Astrocyte (in vitro differentiated cells and primary cell): ENCODE results near the gene KCTD11.

Experiments
- EZH2 ChIP-seq: IDR thresholded peaks from 2 replicates; pipeline ENCODE4 v1.6.1; 2012; ENCODE audit warnings: mild to moderate bottlenecking, low read length, inconsistent platforms; ENCODE audit not compliant: insufficient read depth
- TF ChIP-seq, protein P1 (sequence below): IDR thresholded peaks from 2 replicates; pipeline ENCODE4 v1.5.1; 2011; ENCODE audit warnings: low read depth, mild to moderate bottlenecking, inconsistent platforms, low read length, moderate library complexity; ENCODE audit not compliant: insufficient read depth

DNA sequence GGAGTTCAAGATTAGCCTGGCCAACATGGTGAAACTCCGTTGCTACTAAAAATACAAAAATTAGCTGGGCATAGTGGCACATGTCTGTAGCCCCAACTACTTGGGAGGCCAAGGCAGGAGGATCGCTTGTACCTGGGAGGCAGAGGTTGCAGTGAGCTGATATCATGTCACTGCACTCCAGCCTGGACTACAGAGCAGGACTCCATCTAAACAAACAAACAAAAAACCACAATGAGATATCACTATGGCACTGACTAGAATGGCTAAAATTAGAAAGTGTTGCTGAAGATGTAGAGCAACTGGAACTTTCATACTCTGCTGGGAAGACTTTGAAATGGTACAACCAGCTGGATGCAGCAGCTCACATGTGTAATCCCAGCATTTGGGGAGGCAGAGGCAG, 22.4 kb downstream of the KCTD11 start:
- TF ChIP-seq, protein P1, sequence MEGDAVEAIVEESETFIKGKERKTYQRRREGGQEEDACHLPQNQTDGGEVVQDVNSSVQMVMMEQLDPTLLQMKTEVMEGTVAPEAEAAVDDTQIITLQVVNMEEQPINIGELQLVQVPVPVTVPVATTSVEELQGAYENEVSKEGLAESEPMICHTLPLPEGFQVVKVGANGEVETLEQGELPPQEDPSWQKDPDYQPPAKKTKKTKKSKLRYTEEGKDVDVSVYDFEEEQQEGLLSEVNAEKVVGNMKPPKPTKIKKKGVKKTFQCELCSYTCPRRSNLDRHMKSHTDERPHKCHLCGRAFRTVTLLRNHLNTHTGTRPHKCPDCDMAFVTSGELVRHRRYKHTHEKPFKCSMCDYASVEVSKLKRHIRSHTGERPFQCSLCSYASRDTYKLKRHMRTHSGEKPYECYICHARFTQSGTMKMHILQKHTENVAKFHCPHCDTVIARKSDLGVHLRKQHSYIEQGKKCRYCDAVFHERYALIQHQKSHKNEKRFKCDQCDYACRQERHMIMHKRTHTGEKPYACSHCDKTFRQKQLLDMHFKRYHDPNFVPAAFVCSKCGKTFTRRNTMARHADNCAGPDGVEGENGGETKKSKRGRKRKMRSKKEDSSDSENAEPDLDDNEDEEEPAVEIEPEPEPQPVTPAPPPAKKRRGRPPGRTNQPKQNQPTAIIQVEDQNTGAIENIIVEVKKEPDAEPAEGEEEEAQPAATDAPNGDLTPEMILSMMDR, result no peak
- no peak for TF ChIP-seq EZH2
